Measurements from ENCODE around the gene ZNF644.
A peak's percentile ranks its signal among the peaks of the same experiment; 100 is the strongest.

ZNF644 gene

GRCh38 chr1:91020967-91021685, 709 bp downstream of the ZNF644 start:
- DNase-seq (ENCODE audit: low read depth): peak; percentile 53

GRCh38 chr1:91020486-91020885, 1.3 kb downstream of the ZNF644 start:
- no peak for DNase-seq (ENCODE audit: low read depth)

- no peak for DNase-seq (ENCODE audit: low read depth)
Measured at GRCh38 chr1:91018006-91018405, 3.8 kb downstream of the ZNF644 start.

GRCh38 chr1:91015794-91016550, 5.9 kb downstream of the ZNF644 start:
- DNase-seq (ENCODE audit: low read depth): no peak

- no peak for DNase-seq (ENCODE audit: low read depth)
Measured at GRCh38 chr1:91015358-91015780, 6.5 kb downstream of the ZNF644 start.

- no peak for DNase-seq (ENCODE audit: low read depth)
Measured at GRCh38 chr1:91014475-91014874, 7.4 kb downstream of the ZNF644 start.

- DNase-seq (ENCODE audit: low read depth): no peak
Measured at GRCh38 chr1:91013302-91013701, 8.5 kb downstream of the ZNF644 start.

- DNase-seq (ENCODE audit: low read depth): no peak
Measured at GRCh38 chr1:91012196-91012595, 9.6 kb downstream of the ZNF644 start.

- DNase-seq (ENCODE audit: low read depth): peak; percentile 28
Measured at GRCh38 chr1:91011726-91012125, 10.1 kb downstream of the ZNF644 start.

GRCh38 chr1:91007827-91008226, 14.0 kb downstream of the ZNF644 start:
- no peak for DNase-seq (ENCODE audit: low read depth)

- DNase-seq (ENCODE audit: low read depth): no peak
Measured at GRCh38 chr1:91007092-91007491, 14.7 kb downstream of the ZNF644 start.

GRCh38 chr1:91006113-91006908, 15.5 kb downstream of the ZNF644 start:
- no peak for DNase-seq (ENCODE audit: low read depth)

GRCh38 chr1:91005285-91005684, 16.6 kb downstream of the ZNF644 start:
- DNase-seq (ENCODE audit: low read depth): no peak

- DNase-seq (ENCODE audit: low read depth): no peak
Measured at GRCh38 chr1:91004145-91004544, 17.7 kb downstream of the ZNF644 start.

- no peak for DNase-seq (ENCODE audit: low read depth)
Measured at GRCh38 chr1:90996742-90997413, 25.0 kb downstream of the ZNF644 start.

GRCh38 chr1:90995311-90995894, 26.4 kb downstream of the ZNF644 start:
- no peak for DNase-seq (ENCODE audit: low read depth)

- no peak for DNase-seq (ENCODE audit: low read depth)
Measured at GRCh38 chr1:90994461-90994860, 27.4 kb downstream of the ZNF644 start.

- no peak for DNase-seq (ENCODE audit: low read depth)
Measured at GRCh38 chr1:90993245-90993644, 28.6 kb downstream of the ZNF644 start.

- DNase-seq (ENCODE audit: low read depth): no peak
Measured at GRCh38 chr1:90990779-90991178, 31.1 kb downstream of the ZNF644 start.

GRCh38 chr1:90989990-90990389, 31.8 kb downstream of the ZNF644 start:
- DNase-seq (ENCODE audit: low read depth): no peak

GRCh38 chr1:90989302-90989701, 32.5 kb downstream of the ZNF644 start:
- DNase-seq (ENCODE audit: low read depth): no peak

GRCh38 chr1:90987841-90988240, 34.0 kb downstream of the ZNF644 start:
- DNase-seq (ENCODE audit: low read depth): no peak

All from stromal cell of bone marrow (primary cell).